Measurements from ENCODE around the gene TMA7.

Gene TMA7

DNA sequence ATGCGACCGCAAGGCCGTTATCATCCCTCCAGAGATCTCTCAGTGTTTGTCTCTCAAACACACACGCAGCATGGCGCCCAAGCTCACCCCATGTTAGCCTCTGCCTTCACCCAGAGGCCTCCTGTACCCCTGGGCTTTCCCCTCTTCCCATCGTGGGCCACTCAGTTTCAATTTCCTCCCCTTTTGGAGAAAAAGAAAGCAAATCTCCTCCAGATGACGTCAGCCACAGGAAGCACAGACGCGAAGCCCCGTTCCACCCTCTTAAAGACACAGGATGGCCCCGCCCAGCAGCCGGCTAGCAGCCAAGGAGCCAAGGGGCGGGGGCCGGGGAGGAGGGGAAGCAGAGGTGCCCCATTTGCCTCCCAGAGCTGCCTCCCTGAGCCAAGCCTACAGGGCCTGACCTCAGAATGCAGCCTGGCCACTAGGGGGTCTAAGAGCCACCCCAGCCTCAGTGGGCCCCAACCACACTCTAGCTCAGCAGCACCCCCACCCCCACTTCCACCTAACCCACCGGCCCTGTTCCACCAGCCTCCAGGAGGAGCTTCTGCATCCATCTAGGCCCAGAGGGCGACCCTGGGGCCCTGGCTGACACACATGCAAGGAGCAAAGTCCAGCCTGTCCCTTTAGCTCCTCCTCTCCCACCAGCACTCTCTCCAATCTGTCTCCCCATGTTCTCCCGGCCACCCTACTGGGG, 33.0 kb downstream of the TMA7 start:
- TF ChIP-seq POLR2AphosphoS5 (IDR thresholded peaks at IDR 0.05; ENCODE audit: low read depth, low read length) (peak; percentile 71), SIN3A (IDR thresholded peaks at IDR 0.05; ENCODE audit: borderline replicate concordance, insufficient read depth, low read length) (no peak)

DNA sequence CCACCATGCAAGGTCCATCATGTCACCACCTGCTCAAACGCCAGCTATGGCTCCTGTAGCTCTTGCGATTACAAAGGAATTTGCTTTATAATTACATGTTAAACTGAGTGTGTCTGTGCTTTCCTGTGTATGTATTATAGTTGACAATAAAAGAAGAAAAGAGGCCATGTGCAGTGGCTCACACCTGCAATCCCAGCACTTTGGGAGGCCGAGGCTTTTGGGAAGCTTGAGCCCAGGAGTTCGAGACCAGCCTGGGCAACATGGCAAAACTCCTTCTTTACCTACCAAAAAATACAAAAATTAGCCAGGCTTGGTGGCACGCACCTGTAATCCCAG, 33.5 kb downstream of the TMA7 start:
- TF ChIP-seq SIN3A (IDR thresholded peaks at IDR 0.05; ENCODE audit: borderline replicate concordance, insufficient read depth, low read length) (no peak), FOXP2 (optimal IDR thresholded peaks at IDR 0.05; ENCODE audit: borderline replicate concordance, extremely low read depth, extremely low read length, insufficient read depth) (no peak), TAF1 (IDR thresholded peaks at IDR 0.05; ENCODE audit: borderline replicate concordance, insufficient read depth, low read length) (no peak)
- TF ChIP-seq, protein P1, sequence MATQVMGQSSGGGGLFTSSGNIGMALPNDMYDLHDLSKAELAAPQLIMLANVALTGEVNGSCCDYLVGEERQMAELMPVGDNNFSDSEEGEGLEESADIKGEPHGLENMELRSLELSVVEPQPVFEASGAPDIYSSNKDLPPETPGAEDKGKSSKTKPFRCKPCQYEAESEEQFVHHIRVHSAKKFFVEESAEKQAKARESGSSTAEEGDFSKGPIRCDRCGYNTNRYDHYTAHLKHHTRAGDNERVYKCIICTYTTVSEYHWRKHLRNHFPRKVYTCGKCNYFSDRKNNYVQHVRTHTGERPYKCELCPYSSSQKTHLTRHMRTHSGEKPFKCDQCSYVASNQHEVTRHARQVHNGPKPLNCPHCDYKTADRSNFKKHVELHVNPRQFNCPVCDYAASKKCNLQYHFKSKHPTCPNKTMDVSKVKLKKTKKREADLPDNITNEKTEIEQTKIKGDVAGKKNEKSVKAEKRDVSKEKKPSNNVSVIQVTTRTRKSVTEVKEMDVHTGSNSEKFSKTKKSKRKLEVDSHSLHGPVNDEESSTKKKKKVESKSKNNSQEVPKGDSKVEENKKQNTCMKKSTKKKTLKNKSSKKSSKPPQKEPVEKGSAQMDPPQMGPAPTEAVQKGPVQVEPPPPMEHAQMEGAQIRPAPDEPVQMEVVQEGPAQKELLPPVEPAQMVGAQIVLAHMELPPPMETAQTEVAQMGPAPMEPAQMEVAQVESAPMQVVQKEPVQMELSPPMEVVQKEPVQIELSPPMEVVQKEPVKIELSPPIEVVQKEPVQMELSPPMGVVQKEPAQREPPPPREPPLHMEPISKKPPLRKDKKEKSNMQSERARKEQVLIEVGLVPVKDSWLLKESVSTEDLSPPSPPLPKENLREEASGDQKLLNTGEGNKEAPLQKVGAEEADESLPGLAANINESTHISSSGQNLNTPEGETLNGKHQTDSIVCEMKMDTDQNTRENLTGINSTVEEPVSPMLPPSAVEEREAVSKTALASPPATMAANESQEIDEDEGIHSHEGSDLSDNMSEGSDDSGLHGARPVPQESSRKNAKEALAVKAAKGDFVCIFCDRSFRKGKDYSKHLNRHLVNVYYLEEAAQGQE (IDR thresholded peaks at IDR 0.05; ENCODE audit: insufficient read depth in 1 of 2, low read depth in 2 of 2, low read length in 2 of 2), result no peak

DNA sequence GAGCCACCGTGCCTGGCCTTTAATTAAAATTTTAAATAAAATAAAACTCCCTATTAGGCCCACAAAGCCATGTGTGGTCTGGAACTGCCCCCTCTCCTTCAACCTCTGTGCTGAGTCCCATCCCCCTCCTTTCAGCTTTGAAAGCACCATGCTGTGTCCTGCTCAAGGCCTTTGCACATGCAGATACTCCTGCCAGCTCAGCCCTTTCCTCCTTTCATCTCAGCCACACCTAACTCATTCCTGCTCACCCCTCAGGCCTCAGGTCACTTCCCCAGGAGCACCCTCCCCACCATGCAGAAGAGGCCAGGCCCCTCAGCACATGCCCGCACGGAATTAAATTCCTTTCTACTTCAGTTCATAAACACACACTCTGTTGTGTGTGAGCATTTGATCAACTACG, 34.6 kb downstream of the TMA7 start:
- TF ChIP-seq SIN3A (IDR thresholded peaks at IDR 0.05; ENCODE audit: borderline replicate concordance, insufficient read depth, low read length) (no peak), POLR2AphosphoS5 (IDR thresholded peaks at IDR 0.05; ENCODE audit: low read depth, low read length) (no peak)
- TF ChIP-seq, protein P1 (IDR thresholded peaks at IDR 0.05; ENCODE audit: insufficient read depth in 1 of 2, low read depth in 2 of 2, low read length in 2 of 2), result no peak

DNA sequence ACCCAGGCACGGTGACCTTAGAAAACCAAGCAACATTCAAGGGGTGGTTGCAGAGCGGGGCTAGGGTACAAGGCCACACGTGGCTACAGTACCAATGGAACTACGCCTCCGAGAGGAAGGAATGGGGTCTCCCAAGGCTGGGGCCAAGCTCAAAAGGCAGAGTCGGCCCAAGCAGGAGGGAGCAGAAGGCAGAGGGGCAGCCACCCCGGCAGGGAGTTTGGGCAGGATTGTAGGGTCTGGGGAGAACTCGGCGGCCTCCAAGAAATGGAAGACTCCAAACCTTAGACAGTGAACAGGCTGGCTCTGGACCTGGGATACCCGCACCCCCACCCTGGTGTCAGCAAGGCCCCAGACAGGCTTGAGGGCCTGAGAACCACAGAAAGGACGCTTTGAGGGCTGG, 35.1 kb downstream of the TMA7 start:
- TF ChIP-seq, protein P1 (IDR thresholded peaks at IDR 0.05; ENCODE audit: insufficient read depth in 1 of 2, low read depth in 2 of 2, low read length in 2 of 2), result no peak
- TF ChIP-seq POLR2AphosphoS5 (IDR thresholded peaks at IDR 0.05; ENCODE audit: low read depth, low read length) (no peak), TAF1 (IDR thresholded peaks at IDR 0.05; ENCODE audit: borderline replicate concordance, insufficient read depth, low read length) (no peak), FOXP2 (optimal IDR thresholded peaks at IDR 0.05; ENCODE audit: borderline replicate concordance, extremely low read depth, extremely low read length, insufficient read depth) (no peak), SIN3A (IDR thresholded peaks at IDR 0.05; ENCODE audit: borderline replicate concordance, insufficient read depth, low read length) (no peak)

DNA sequence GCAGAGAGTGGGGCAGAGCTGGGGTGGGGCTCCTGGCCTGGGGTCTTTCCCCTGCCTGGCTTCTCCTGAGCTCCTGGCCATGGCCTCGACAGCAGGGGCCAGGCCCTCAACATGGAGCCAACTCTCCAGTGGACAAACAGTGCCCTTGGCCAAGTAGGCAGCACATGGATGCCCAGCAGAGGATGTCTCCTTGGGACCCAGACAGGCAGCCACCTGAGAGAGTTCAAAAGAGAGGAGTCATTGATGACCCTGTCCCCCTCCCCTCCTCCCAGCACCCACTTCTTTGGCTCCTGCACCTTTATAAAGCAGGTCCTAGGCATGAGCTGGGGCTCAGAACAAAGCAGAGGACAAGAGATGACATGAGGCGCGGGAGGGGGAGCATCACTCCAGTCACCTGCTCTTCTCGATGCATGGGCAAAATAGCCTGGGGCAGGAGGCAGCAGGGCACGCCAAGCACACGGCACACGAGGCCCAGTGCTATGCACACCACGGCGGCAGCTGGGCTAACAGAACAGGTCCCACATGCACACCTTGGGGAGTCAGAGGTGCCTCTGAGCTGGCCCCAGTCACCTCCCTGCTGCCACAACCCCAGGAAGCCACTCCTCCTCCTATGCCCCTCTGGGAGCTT, 36.5 kb downstream of the TMA7 start:
- no peak for TF ChIP-seq POLR2AphosphoS5 (IDR thresholded peaks at IDR 0.05; ENCODE audit: low read depth, low read length)
- TF ChIP-seq, protein P1 (IDR thresholded peaks at IDR 0.05; ENCODE audit: insufficient read depth in 1 of 2, low read depth in 2 of 2, low read length in 2 of 2), result no peak
- TF ChIP-seq TAF1 (IDR thresholded peaks at IDR 0.05; ENCODE audit: borderline replicate concordance, insufficient read depth, low read length), result no peak
- no peak for TF ChIP-seq SIN3A (IDR thresholded peaks at IDR 0.05; ENCODE audit: borderline replicate concordance, insufficient read depth, low read length)

Measured in PFSK-1 (cell line).